ENCODE results near the gene DRD1. TPM values are rescaled to one million over a fixed set of nuclear protein-coding genes. Genes with fewer than 3 reads are reported as not detected.
A peak's percentile ranks its signal among the peaks of the same experiment; 100 is the strongest.

Gene DRD1
- total RNA-seq, 1 donor from 2014 or later: not detected

- peaks cover 14% of the 10 kb centered on the region for H3K4me1 Mint-ChIP-seq
- no peak overlapping the region for H3K4me3 Mint-ChIP-seq
- H3K27ac Mint-ChIP-seq (ENCODE audit: unreplicated experiment): no peak overlapping the region
- no peak for TF ChIP-seq CTCF (conservative IDR thresholded peaks at IDR 0.05)
- peaks cover 53% of the 10 kb centered on the region for H3K27me3 Mint-ChIP-seq (ENCODE audit: low read depth)
- DNase-seq (ENCODE audit: low read depth, low spot score): no peak
- no peaks in the 10 kb centered on the region for H3K36me3 Mint-ChIP-seq (ENCODE audit: low read depth)
- H3K9me3 Mint-ChIP-seq: no peaks in the 10 kb centered on the region
Observed at GRCh38 chr5:175467983-175468690, 24.2 kb upstream of the DRD1 start.

- Mint-ChIP-seq H3K4me3 (no peak overlapping the region), H3K27ac (ENCODE audit: unreplicated experiment) (no peak overlapping the region), H3K27me3 (ENCODE audit: low read depth) (peaks cover 50% of the 10 kb centered on the region), H3K9me3 (no peaks in the 10 kb centered on the region), H3K36me3 (ENCODE audit: low read depth) (no peaks in the 10 kb centered on the region), H3K4me1 (peaks cover 14% of the 10 kb centered on the region)
- no peak for TF ChIP-seq CTCF (conservative IDR thresholded peaks at IDR 0.05)
- no peak for DNase-seq (ENCODE audit: low read depth, low spot score)
Observed at GRCh38 chr5:175466700-175467318, 22.8 kb upstream of the DRD1 start.

- TF ChIP-seq CTCF (conservative IDR thresholded peaks at IDR 0.05): no peak
Observed at GRCh38 chr5:175465282-175465681, 21.3 kb upstream of the DRD1 start.

GRCh38 chr5:175464942-175465233 is 20.9 kb upstream of the DRD1 start:
- no peak for DNase-seq (ENCODE audit: low read depth, low spot score)
- Mint-ChIP-seq H3K27ac (ENCODE audit: unreplicated experiment) (no peak overlapping the region), H3K4me1 (peaks cover 4% of the 10 kb centered on the region), H3K27me3 (ENCODE audit: low read depth) (peaks cover 46% of the 10 kb centered on the region), H3K4me3 (no peak overlapping the region), H3K9me3 (no peaks in the 10 kb centered on the region), H3K36me3 (ENCODE audit: low read depth) (no peaks in the 10 kb centered on the region)
- no peak for TF ChIP-seq CTCF (conservative IDR thresholded peaks at IDR 0.05)

More at GRCh38 chr5:175465282-175465681, 21.3 kb upstream of the DRD1 start:
- no peak for DNase-seq (ENCODE audit: low read depth, low spot score)
- Mint-ChIP-seq H3K36me3 (ENCODE audit: low read depth) (no peaks in the 10 kb centered on the region), H3K4me1 (peaks cover 7% of the 10 kb centered on the region), H3K27ac (ENCODE audit: unreplicated experiment) (no peak overlapping the region), H3K4me3 (no peak overlapping the region), H3K27me3 (ENCODE audit: low read depth) (peaks cover 48% of the 10 kb centered on the region), H3K9me3 (no peaks in the 10 kb centered on the region)

GRCh38 chr5:175464074-175464941 is 20.3 kb upstream of the DRD1 start:
- Mint-ChIP-seq H3K4me3 (no peak overlapping the region), H3K9me3 (no peaks in the 10 kb centered on the region), H3K36me3 (ENCODE audit: low read depth) (no peaks in the 10 kb centered on the region), H3K27ac (ENCODE audit: unreplicated experiment) (no peak overlapping the region), H3K4me1 (peaks cover 4% of the 10 kb centered on the region), H3K27me3 (ENCODE audit: low read depth) (peaks cover 43% of the 10 kb centered on the region)
- DNase-seq (ENCODE audit: low read depth, low spot score): peak; percentile 70
- peak; percentile 73 for TF ChIP-seq CTCF (conservative IDR thresholded peaks at IDR 0.05)
